ENCODE data around the gene CXCR1. TPM values are rescaled to one million over a fixed set of nuclear protein-coding genes. Genes with fewer than 3 reads are reported as not detected.
A peak's percentile ranks its signal among the peaks of the same experiment; 100 is the strongest.

CXCR1 gene
- total and polyA plus RNA-seq, 11 donors, result 0.08 to 1.9 (median 0.47) TPM

DNA sequence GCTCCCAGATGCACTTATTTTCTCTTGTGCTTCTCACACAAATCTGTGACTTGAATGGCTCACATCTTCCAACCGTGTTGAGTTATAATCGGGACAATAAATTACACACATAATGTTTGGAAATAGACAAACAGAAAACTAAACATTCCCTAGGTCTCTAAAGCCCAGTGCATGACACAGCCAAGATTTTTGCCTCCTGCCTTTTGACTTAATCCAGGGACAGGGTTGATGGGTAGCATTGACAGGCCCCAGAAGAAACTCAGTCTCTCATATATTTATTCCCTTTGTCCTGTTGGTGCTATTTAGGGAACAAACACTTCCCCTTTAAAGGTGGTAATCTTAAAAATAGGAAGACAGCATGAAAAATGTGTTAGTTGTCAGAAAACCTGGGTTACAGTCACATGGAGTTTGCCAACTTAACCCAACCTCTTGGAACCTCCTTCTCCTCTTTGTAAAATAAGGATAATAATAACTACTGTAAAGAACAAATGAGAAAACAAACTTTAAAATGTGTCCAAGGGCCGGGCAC lies 26.2 kb upstream of the CXCR1 start:
- Histone ChIP-seq H3K36me3 (no peaks in the 10 kb centered on the region), H3K9me3 (no peaks in the 10 kb centered on the region), H3K27me3 (no peaks in the 10 kb centered on the region), H3K27ac (no peak overlapping the region), H3K4me3 (no peak overlapping the region), H3K4me1 (no peaks in the 10 kb centered on the region)
- WGBS, 4 donors, result 66 to 86% (median 81%) methylated on average over 3 of the region's 3 CpGs
- DNase-seq (no peak), ATAC-seq (no peak)
- no peak for TF ChIP-seq POLR2A (IDR thresholded peaks at IDR 0.05)
- TF ChIP-seq, protein P1, sequence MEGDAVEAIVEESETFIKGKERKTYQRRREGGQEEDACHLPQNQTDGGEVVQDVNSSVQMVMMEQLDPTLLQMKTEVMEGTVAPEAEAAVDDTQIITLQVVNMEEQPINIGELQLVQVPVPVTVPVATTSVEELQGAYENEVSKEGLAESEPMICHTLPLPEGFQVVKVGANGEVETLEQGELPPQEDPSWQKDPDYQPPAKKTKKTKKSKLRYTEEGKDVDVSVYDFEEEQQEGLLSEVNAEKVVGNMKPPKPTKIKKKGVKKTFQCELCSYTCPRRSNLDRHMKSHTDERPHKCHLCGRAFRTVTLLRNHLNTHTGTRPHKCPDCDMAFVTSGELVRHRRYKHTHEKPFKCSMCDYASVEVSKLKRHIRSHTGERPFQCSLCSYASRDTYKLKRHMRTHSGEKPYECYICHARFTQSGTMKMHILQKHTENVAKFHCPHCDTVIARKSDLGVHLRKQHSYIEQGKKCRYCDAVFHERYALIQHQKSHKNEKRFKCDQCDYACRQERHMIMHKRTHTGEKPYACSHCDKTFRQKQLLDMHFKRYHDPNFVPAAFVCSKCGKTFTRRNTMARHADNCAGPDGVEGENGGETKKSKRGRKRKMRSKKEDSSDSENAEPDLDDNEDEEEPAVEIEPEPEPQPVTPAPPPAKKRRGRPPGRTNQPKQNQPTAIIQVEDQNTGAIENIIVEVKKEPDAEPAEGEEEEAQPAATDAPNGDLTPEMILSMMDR (IDR thresholded peaks at IDR 0.05), result no peak
- intact Hi-C loops (cut with DNase I), result no loop called here

DNA sequence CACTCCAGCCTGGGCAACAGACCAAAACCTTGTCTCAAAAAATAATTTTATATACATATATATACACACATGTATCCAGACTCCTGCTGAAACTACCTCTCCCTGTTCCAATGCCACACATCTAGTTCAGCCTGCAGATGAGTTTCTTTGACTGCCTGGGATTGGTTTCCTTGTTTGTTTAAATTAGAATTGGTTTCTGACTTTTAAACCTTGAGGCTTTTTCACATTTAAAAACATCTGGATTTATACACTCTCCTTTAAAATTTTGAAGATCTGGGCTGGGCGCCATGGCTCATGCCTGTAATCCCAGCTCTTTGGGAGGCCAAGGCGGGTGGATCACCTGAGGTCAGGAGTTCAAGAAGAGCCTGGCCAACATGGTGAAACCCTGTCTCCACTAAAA lies 21.8 kb upstream of the CXCR1 start:
- H3K36me3 ChIP-seq, result no peaks in the 10 kb centered on the region
- 92 to 94% (median 93%) methylated on average over 2 of the region's 2 CpGs for WGBS, 4 donors
- H3K27ac ChIP-seq, result no peak overlapping the region
- intact Hi-C loops (cut with DNase I), result loop anchor here (5.0 to 10.0 kb wide), 11 partner anchors 64 to 286 kb away; partner anchors contain the start of genes CATIP (in 5 of the 10), CTDSP1 (in 2 of the 10), AAMP (in 1 of the 10) and GPBAR1 (in 1 of the 10)
- TF ChIP-seq, protein P1 (IDR thresholded peaks at IDR 0.05), result no peak
- TF ChIP-seq POLR2A (IDR thresholded peaks at IDR 0.05), result no peak
- H3K27me3 ChIP-seq, result no peaks in the 10 kb centered on the region
- ATAC-seq, result no peak
- H3K4me3 ChIP-seq, result no peak overlapping the region
- H3K4me1 ChIP-seq, result peaks cover 0 to 11% (median 2%) of the 10 kb centered on the region in 12 donors
- DNase-seq, result no peak
- H3K9me3 ChIP-seq, result no peaks in the 10 kb centered on the region

DNA sequence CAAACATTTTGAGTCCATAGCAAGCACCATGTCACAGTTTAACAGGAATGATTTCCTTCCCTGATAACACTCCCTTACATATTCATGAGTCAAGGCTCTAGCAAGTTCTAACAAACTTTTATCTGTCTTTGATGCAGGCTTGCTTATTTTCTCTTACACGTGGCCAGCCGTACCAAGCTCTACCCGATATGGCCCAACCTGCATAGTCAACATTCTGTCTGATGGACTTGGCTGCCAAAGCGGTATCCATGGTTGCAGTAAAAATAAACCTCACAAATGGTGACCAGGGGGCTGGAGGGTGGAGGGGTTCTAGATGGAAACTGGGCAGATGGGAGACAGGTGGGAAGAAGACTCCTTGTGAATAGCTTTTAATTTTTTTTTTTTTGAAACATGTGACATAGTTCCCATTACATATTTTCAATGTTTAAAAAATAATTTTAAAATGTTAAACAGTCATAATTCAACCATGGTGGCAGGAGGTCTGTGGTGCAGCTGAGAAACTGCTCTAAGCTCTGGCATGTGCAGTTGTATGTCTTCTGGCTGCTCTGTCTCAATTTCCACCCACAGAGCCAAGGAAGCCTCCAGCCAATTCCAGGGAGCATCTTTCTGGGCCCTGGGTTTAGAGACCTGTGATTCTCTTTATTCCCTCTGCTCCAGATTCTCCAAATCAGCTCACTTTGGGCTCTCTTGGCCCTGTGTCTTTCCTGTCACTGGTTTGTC lies 20.7 kb upstream of the CXCR1 start:
- Histone ChIP-seq H3K4me1 (peaks cover 0 to 11% (median 2%) of the 10 kb centered on the region in 12 donors), H3K36me3 (no peaks in the 10 kb centered on the region), H3K27ac (peak overlapping the region in 1 of 12 donors; percentile 52), H3K27me3 (no peaks in the 10 kb centered on the region), H3K9me3 (no peaks in the 10 kb centered on the region), H3K4me3 (no peak overlapping the region)
- TF ChIP-seq, protein P1 (IDR thresholded peaks at IDR 0.05), result no peak
- TF ChIP-seq POLR2A (IDR thresholded peaks at IDR 0.05), result no peak
- intact Hi-C loops (cut with DNase I), result loop anchor here (2.0 to 10.0 kb wide), 14 partner anchors 65 to 287 kb away; partner anchors contain the start of genes CATIP (in 5 of the 10), AAMP (in 2 of the 10), CTDSP1 (in 2 of the 10) and PNKD (in 2 of the 10)
- no peak for ATAC-seq
- no peak for DNase-seq
- 51 to 58% (median 55%) methylated on average over 4 of the region's 4 CpGs for WGBS, 4 donors

DNA sequence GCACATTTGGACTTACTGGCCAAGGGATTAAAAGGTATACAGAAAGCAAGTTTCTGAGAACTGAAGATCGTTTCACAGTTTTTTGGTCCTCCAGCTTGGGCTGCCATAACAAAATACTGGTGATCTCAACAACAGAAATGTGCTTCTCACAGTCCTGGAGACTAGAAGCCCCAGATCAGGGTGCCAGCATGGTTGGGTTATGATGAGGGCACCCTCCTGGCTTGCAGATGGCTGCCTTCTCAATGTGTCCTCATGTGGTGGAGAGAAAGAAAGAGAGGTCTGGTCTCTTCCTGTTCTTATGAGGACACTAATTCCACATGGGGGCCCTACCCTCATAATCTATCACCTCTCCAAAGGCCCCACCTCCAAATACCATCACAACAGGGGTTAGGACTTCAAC lies 20.1 kb upstream of the CXCR1 start:
- no peaks in the 10 kb centered on the region for H3K9me3 ChIP-seq
- no peaks in the 10 kb centered on the region for H3K27me3 ChIP-seq
- peaks cover 0 to 11% (median 2%) of the 10 kb centered on the region in 12 donors for H3K4me1 ChIP-seq
- ATAC-seq, result no peak
- WGBS, 4 donors, result 56 to 92% (median 68%) methylated on average over 1 of the region's 1 CpG
- no peaks in the 10 kb centered on the region for H3K36me3 ChIP-seq
- no peak for DNase-seq
- H3K27ac ChIP-seq, result peak overlapping the region in 1 of 12 donors; percentile 52
- intact Hi-C loops (cut with DNase I), result loop anchor here (2.0 to 10.0 kb wide), 14 partner anchors 65 to 288 kb away; partner anchors contain the start of genes CATIP (in 5 of the 10), AAMP (in 2 of the 10), CTDSP1 (in 2 of the 10) and PNKD (in 2 of the 10)
- no peak for TF ChIP-seq POLR2A (IDR thresholded peaks at IDR 0.05)
- TF ChIP-seq, protein P1 (IDR thresholded peaks at IDR 0.05), result no peak
- H3K4me3 ChIP-seq, result no peak overlapping the region
